OCI-M1 (cell line): Measurements from ENCODE around the gene NQO1.
A peak's percentile ranks its signal among the peaks of the same experiment; 100 is the strongest.

Source experiments
- DNase-seq: peaks from one replicate; lab custom pipeline; 2025; lab: John Stamatoyannopoulos, UW

The NQO1 gene

DNA sequence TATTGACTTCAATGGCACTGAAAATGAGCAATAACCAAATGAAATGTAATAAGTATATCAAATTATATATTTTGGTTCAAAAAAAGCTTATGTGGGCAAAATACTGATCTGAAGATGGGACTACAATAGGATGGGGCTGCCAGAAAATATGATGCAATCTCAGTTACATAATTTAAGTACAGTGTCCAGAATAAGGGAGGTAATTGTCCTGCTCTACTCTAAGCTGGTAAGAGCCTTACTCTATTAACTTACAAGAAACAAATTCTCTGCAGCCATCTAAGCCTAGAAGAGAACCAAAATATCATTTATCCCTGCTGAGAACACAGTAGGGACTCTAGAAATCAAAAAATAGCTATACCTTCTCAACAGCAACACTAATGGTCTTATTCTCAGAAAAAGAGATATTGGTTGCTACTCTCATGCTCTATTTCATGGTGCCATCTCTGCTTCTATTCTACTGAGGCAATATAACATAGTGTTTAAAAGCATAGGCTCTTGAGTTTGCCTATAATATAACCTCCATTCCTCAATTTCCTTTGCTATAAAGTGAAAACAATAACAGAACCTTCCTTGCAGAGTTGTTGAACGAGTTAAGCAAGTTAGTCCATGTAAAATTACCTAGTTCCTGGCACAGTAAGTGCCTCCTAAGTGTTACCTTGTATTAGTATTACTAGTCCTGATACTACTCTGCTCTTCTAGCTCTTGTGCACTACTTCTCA lies 19.9 kb downstream of the NQO1 start:
- peak; percentile 44 for DNase-seq

DNA sequence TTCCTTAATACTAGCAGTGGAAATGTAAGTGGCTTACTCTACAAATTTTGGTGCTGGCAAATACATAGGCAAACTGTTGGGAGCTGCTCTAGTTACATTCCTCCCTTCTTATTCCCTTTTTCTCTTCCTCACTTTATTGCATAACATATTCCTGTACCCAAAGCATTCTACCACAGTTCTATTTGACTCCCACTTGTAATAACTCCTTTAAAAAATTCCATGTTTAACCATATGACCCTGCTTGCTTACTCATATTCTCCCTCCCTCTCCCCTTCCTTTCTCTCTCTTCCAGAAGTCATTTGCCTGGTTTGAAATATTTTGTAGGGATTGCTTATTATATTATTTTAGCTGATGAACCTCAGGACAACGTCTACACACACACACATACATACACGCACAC lies 22.7 kb downstream of the NQO1 start:
- DNase-seq = no peak

DNA sequence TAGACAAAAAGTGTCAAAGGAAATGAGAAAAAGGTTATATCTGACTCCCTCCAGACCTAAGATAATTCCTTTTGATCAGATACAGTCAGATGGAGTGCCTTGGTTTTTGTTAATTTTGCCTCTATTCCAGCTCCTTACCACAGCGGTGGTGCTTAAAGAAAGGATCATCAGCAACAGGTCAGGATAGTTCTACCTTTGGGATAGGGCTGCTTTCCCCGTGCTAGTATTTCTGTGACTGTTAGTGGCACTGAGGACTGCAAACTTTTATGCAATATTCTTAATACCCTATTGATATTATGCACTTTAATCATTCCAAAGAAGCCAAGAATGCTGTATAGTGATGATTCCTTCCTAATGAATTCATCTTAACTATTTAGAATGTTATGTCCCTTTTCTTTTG lies 24.5 kb downstream of the NQO1 start:
- no peak for DNase-seq

DNA sequence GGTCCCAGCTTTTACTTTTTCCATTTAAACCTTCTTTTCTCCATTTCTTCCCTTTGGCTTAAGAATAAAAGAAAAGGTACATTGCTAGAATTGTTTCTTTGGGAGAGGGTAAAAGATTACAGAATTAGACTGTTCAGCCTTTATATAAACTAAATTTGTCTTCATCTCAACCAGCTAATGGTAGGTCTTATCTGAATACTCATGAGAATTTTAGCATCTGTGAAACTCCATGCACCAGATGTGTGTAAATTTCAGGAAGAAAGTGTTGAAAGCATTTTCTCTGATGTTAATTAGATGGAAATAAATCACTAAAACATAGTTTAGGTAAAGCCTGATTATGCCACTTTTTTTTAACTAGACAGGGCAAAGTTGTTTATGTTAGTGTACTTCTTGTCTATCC lies 24.9 kb downstream of the NQO1 start:
- no peak for DNase-seq

DNA sequence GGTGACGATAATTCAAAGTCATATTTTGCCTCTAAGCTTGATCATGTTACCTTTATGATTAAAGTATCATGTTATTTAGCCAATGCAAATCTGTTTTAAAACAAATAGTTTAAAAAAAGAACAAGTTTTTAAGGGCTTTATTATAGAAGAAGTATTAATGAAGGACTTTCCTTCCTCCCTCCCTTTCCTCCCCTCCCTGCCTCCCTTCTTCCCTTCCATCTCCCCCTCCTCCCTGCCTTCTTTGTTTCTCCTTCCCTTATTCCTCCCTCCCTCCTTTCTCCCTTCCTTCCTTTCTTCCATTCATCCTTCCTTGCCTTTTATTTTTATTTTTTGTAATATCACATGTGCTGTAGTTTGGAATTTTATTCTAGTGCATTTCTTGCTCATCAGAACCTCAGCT lies 26.4 kb downstream of the NQO1 start:
- no peak for DNase-seq

DNA sequence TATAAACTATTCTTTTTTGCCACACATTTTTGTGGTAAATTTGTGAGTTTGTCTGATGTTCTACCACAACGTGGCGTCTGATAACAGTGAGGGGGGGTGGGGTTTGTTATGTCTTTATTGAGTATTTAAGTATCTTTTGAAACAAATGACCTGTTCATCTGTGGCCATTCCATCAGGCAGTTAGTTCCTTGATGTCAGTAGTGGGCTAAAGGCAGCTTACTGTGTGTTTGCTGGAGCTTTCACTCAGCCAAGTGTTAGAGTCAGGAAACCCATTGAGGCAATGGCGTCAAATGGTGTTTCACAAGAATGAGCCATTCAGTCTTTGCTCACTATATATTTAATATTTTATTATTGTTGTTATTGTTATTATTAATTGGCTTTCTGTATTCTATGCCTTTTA lies 28.0 kb downstream of the NQO1 start:
- no peak for DNase-seq

DNA sequence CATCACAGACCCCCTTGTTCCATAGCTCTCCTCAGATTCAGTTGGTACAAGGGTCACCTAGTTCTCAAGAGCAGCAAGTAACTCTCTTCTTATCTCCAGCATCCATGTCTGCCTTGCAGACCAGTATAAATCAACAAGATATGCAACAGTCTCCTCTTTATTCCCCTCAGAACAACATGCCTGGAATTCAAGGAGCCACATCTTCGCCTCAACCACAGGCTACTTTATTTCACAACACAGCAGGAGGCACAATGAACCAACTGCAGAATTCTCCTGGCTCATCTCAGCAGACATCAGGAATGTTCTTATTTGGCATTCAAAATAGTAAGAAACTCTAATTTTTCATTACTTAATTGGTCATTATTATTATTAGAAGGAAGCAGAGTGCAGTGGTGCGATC lies 32.4 kb downstream of the NQO1 start:
- no peak for DNase-seq

DNA sequence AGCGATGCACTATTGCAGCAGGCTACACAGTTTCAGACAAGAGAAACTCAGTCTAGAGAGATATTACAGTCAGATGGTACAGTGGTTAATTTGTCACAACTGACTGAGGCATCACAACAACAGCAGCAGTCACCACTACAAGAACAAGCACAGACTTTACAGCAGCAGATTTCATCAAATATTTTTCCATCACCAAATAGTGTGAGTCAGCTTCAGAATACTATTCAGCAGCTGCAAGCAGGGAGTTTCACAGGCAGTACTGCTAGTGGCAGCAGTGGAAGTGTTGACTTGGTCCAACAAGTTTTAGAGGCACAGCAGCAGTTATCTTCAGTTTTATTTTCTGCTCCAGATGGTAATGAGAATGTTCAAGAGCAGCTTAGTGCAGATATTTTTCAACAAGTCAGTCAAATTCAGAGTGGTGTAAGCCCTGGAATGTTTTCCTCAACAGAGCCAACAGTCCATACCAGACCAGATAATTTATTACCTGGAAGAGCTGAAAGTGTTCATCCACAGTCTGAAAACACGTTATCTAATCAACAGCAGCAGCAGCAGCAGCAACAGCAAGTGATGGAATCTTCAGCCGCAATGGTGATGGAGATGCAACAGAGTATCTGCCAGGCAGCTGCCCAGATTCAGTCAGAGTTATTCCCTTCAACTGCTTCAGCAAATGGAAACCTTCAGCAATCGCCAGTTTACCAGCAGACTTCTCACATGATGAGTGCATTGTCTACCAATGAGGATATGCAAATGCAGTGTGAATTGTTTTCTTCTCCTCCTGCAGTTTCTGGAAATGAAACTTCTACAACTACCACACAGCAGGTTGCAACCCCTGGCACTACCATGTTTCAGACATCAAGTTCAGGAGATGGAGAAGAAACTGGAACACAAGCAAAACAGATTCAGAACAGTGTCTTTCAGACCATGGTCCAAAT lies 34.1 kb downstream of the NQO1 start:
- DNase-seq = no peak

DNA sequence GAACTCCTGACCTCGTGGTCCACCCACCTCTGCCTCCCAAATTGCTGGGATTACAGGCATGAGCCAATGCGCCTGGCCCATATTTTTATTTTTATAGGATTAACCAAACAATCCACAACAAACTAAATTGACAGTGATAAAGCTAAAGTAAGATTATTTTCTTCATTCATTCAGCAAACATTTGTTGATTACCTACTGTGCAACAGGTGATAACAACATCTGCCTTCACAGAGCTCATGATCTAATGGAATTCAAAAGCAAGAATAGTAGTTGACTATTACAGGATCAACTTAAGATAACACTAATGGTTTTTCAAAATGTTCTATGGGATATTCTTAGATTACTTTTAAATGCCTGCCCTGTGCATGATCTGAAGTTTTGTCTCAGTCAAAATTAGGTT lies 37.8 kb downstream of the NQO1 start:
- no peak for DNase-seq

DNA sequence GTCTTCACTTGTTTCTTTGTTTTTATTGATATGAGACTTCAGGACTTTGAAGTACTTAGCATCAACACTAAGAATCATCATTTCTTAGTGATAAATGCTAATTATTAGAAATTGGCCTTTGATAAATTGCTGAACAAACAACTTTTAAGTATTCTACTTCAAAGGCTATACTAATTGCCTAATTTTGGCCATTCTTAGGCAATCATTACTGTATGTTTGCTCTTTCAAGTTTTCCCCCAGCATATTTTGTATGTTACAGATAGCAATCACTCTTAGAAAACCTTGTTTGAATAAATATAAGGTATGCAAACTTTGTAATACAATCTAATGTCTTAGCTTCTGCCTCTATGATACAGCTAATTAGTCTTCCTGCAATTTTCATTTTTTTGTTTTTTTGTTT lies 46.0 kb downstream of the NQO1 start:
- DNase-seq = no peak

DNA sequence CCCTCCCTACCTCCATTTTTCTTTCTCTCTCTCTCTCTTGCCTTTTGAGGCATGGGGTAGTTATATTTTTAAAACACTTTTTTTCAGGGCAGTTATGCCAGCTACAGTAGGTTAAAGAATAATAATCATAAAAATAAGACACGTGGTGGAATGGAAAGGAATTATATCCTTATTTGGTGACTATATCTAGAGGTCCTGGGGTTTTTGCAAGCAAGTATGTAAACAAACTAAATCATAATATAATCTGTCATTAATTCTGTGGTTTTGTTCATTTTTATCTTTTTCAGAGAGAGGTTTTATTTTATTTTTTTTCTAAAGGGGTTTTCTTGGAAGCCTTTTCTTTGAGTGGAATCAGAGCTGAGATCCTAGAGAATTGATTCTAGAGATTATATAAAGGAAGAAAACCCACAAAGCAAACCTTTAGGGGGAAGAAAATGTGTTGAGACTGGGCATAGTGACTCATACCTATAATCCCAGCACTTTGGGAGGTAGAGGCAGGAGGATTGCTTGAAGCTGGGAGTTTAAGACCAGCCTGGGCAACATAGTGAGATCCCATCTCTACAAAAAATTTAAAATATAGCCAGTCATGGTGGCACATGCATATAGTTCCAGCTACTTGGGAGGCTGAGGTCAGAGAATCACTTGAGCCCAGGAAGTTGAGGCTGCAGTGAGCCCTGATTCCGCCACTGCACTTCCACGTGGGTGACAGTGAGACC lies 53.2 kb downstream of the NQO1 start:
- no peak for DNase-seq

DNA sequence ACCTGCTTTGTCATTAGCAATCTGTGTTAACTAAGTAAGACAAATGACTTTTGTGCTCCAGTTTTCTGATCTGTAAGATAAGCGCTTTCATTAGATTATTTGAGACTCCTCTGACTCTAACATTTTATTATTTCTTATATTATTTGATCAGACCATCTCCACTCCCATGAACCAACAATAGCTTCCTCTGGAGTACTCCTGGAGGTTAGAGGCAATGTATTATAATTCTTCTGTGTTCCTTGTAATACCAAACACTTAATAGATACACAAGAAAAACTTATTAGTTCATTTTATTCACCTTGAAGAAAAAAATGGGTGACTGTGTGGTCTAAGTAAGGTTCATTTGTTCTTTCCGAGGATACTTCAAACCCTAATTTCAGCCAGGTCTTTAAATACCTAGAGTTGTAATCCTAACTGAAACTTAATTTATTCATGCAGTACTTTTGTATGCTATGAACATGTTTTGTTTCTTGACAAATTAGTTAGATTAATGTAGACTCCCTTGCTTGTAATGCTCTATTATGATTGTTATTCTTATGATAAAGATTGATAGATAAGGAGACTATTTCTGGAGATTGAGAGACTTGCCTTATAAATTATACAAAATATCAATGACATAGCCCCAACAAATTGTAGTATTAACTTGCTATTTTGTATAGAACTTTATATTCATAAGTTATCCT lies 53.9 kb downstream of the NQO1 start:
- no peak for DNase-seq

DNA sequence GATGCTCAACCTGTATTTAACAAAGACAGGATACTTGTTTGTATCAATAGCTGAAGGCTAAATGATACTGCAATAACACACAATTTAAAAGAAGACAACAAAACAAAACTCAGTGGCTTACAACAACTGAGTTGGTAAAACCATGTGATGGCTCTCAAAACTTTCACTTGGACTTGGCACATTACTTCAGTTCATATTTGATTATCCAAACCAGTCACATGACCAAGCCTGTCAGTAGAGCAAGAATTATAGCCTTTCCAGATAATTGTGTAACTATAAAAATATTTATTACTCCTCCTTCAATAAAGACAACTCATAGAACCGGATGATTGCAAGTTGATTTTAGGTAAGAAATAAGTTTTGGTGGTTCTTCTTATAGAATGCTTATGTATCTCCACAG lies 56.8 kb downstream of the NQO1 start:
- DNase-seq = no peak

DNA sequence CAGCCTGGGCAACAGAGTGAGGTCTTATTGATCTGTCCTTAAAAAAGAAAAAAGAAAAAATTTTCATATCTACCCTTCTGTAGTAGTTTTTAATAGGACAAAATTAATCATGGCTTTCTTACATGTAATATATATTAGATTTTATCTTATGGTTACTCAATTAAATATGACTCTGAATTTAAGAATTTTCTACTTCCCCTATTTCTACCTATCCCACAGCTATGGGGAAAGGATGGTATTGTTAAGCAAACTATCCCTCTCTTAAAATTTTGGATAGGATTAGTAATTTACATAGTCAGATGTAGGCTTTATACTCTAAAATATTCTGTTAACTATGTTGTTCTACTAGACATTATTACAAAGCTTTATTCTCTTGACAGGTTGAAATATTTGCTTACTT lies 62.5 kb downstream of the NQO1 start:
- DNase-seq = no peak

DNA sequence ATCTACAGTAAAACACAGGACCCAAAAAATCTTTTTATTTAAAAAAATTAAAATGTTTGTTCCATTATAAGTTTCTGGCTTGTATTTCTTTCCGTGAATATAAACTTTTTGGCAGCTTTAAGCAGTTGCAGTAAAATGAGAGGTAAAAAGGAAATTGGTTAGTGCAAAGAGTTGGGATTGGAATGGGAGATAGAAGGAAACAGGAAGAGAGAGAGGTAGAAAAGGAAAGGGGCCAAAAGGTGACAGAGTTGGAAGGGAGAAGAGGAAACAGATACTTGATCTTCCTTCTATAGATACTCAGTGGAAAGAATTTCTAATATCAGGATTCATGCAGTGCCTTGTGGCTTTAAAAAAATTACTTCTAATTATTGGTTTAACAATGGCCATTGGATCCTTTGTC lies 63.5 kb downstream of the NQO1 start:
- DNase-seq = no peak

DNA sequence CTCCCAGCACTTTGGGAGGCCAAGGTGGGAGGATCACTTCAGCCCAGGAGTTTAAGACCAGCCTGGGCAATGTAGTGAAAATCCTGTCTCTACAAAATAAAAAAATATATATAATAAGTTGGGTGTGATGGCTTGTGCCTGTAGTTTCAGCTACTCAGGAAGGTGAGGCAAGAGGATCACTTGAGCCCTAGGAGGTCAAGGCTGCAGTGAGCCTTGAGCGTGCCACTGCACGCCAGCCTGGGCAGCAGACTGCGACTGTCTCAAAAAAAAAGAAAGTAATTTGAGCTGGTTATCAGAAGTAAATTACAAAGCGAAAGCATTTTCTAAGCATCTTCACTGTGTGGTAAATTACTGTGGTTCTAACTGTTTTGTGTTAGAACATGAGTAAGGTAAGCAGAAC lies 66.2 kb downstream of the NQO1 start:
- no peak for DNase-seq
